Measurements from ENCODE around the gene ITGBL1. TPM values are rescaled to one million over a fixed set of nuclear protein-coding genes. Genes with fewer than 3 reads are reported as not detected.

Gene ITGBL1
- total and polyA plus RNA-seq, 2 of the 8 experiments (the other 6 are each of a cell fraction or from before 2014, with no cell fraction given), result not detected

GRCh38 chr13:101739382-101740178 is 287.1 kb downstream of the ITGBL1 start:
- POLR2A ChIA-PET (ENCODE audit: partially characterized antibody), result no interaction called here

More at GRCh38 chr13:101739382-101740178, 287.1 kb downstream of the ITGBL1 start:
- no peaks in the 10 kb centered on the region for H3K79me2 ChIP-seq (ENCODE audit: control insufficient read depth in 1 of 2, insufficient read depth in 2 of 2, low read length in 2 of 2)
- H4K20me1 ChIP-seq (replicated peaks in 1 of 2; ENCODE audit: control insufficient read depth in 1 of 2, insufficient read depth in 2 of 2, low read length in 2 of 2), result no peaks in the 10 kb centered on the region
- H4K91ac ChIP-seq (replicated peaks; ENCODE audit: insufficient read length, low read length), result no peak overlapping the region
- CTCF ChIA-PET (ENCODE audit: partially characterized antibody), result no interaction called here
- H4K5ac ChIP-seq (ENCODE audit: insufficient read length, low read depth, low read length), result no peak overlapping the region
- no peak overlapping the region for H3K4me2 ChIP-seq (ENCODE audit: insufficient read depth in 1 of 2, low read depth in 2 of 2, low read length in 2 of 2)
- no peak overlapping the region for H3K14ac ChIP-seq (ENCODE audit: insufficient read length)
- no peak overlapping the region for H2BK15ac ChIP-seq (ENCODE audit: low read length)
- no peak overlapping the region for H3K4ac ChIP-seq (replicated peaks; ENCODE audit: insufficient read length, low read depth, low read length)
- no peaks in the 10 kb centered on the region for H3K9me3 ChIP-seq (ENCODE audit: insufficient read depth in 2 of 2, low read depth in 1 of 2, low read length in 1 of 2)
- 85% methylated on average over 8 of the region's 9 CpGs; no CpG with 5 or more reads in 1 of the 2 experiments for WGBS, 2 experiments (ENCODE audit: extremely low coverage in 1 of 2, insufficient coverage in 1 of 2, insufficient read length in 1 of 2, insufficient replicate concordance in 2 of 2, low coverage in 1 of 2, low lambda C conversion rate in 2 of 2, missing lambda C conversion rate in 1 of 2)
- no peak overlapping the region for H3K27ac ChIP-seq (ENCODE audit: low read depth, low read length)
- TF ChIP-seq SP4 (IDR thresholded peaks at IDR 0.05; ENCODE audit: low read length), result no peak
- no peak for TF ChIP-seq GTF2F1 (IDR thresholded peaks at IDR 0.05; ENCODE audit: borderline replicate concordance, low read depth, low read length)
- no peak for TF ChIP-seq TEAD4 (IDR thresholded peaks at IDR 0.05; ENCODE audit: low read depth, low read length)
- no peak for TF ChIP-seq ASH2L (IDR thresholded peaks at IDR 0.05; ENCODE audit: low read length)
- no peak for TF ChIP-seq USF2 (IDR thresholded peaks at IDR 0.05; ENCODE audit: low read length)
- TF ChIP-seq FOSL1 (IDR thresholded peaks at IDR 0.05; ENCODE audit: insufficient read depth, low read depth, low read length), result no peak
- no peak for TF ChIP-seq POU5F1 (IDR thresholded peaks at IDR 0.05; ENCODE audit: low read depth, low read length)
- no peak for TF ChIP-seq SP1 (IDR thresholded peaks at IDR 0.05; ENCODE audit: low read depth, low read length)
- no peak for TF ChIP-seq SIRT6 (IDR thresholded peaks at IDR 0.05; ENCODE audit: low read length)
- TF ChIP-seq RBBP5 (IDR thresholded peaks at IDR 0.05; ENCODE audit: borderline replicate concordance, low read depth, low read length), result no peak
- no peak for TF ChIP-seq MAX (IDR thresholded peaks at IDR 0.05)
- TF ChIP-seq BACH1 (IDR thresholded peaks at IDR 0.05; ENCODE audit: low read length), result no peak
- TF ChIP-seq POLR2AphosphoS5 (IDR thresholded peaks at IDR 0.05; ENCODE audit: low read depth, low read length), result no peak
- TF ChIP-seq RFX5 (IDR thresholded peaks at IDR 0.05; ENCODE audit: borderline replicate concordance, low read depth, low read length), result no peak
- no peak overlapping the region for H2BK12ac ChIP-seq (ENCODE audit: low read depth, low read length)
- H3K18ac ChIP-seq (ENCODE audit: extremely low read depth, low read length), result no peak overlapping the region
- no peak overlapping the region for H3K4me3 ChIP-seq (ENCODE audit: extremely low read depth in 1 of 4, insufficient read depth in 2 of 4, low read depth in 3 of 4, low read length in 4 of 4)
- H4K8ac ChIP-seq (ENCODE audit: extremely low read depth, insufficient read depth, low read length), result no peak overlapping the region
- no peaks in the 10 kb centered on the region for H3K36me3 ChIP-seq (ENCODE audit: control insufficient read depth in 2 of 4, insufficient read depth in 4 of 4, low read length in 3 of 4)
- H3K23me2 ChIP-seq (ENCODE audit: low read depth, low read length), result no peaks in the 10 kb centered on the region
- no peak overlapping the region for H2BK120ac ChIP-seq (replicated peaks; ENCODE audit: low read depth, low read length)
- DNase-seq (ENCODE audit: low read depth in 1 of 2, low spot score in 2 of 2), result no peak
- no peaks in the 10 kb centered on the region for H3K4me1 ChIP-seq (replicated peaks in 1 of 4; ENCODE audit: control insufficient read depth in 3 of 4, insufficient read depth in 4 of 4, low read length in 3 of 4)
- no peak overlapping the region for H2AK5ac ChIP-seq (ENCODE audit: low read depth, low read length)
- no peak overlapping the region for H3K23ac ChIP-seq (ENCODE audit: insufficient read length)
- no peak overlapping the region for H2BK20ac ChIP-seq (ENCODE audit: low read length)
- H3K9ac ChIP-seq (replicated peaks in 1 of 4; ENCODE audit: extremely low read depth in 1 of 4, low read depth in 3 of 4, low read length in 3 of 4), result no peak overlapping the region
- no peak overlapping the region for H2AFZ ChIP-seq (ENCODE audit: low read length)
- H3K56ac ChIP-seq (replicated peaks; ENCODE audit: insufficient read length, low read depth, low read length), result no peak overlapping the region
- no peak for FAIRE-seq
- H2BK5ac ChIP-seq (ENCODE audit: low read depth, low read length), result no peak overlapping the region
- no peaks in the 10 kb centered on the region for H3K27me3 ChIP-seq (replicated peaks in 1 of 4; ENCODE audit: control insufficient read depth in 3 of 4, extremely low read depth in 1 of 4, insufficient read depth in 3 of 4, low read length in 3 of 4)
- no peaks in the 10 kb centered on the region for H3K79me1 ChIP-seq (ENCODE audit: low read depth, low read length)
